Heart left ventricle (tissue), 16 donors: Measurements from ENCODE around the gene TMEM33. TPM values are rescaled to one million over a fixed set of nuclear protein-coding genes. Genes with fewer than 3 reads are reported as not detected.

Source experiments
- ATAC-seq, 4 donors: fragments of 200-7000 bp; cut with Tn5 transposase; one replicate each; pipeline ENCODE4 v1.9.1; 2020 to 2022; ENCODE audit warnings: moderate library complexity in 4 of 4, mild to moderate bottlenecking in 3 of 4, moderate number of reproducible peaks in 1 of 4
- DNase-seq, 5 donors: peaks; one replicate each; pipeline ENCODE4 v3.0.0-alpha.2; 2020
- H3K27ac ChIP-seq, 12 donors: fragments of 200-600 bp; sonication (generic) in 4 of 12; one replicate each; pipeline versions ENCODE4 v1.5.0 to v1.8.0; 2016 to 2022; ENCODE audit warnings: mild to moderate bottlenecking in 2 of 12
- H3K27me3 ChIP-seq, 9 donors: fragments of 200-600 bp; sonication (generic) in 2 of 9; one replicate each; pipeline versions ENCODE4 v1.5.1 to v1.8.0; 2016 to 2022; ENCODE audit warnings: mild to moderate bottlenecking in 3 of 9
- H3K36me3 ChIP-seq, 9 donors: fragments of 200-600 bp; sonication (generic) in 2 of 9; one replicate each; pipeline versions ENCODE4 v1.5.0 to v1.8.0; 2018 to 2022; ENCODE audit warnings: mild to moderate bottlenecking in 2 of 9
- H3K4me1 ChIP-seq, 12 donors: fragments of 200-600 bp; sonication (generic) in 4 of 12; one replicate each; pipeline versions ENCODE4 v1.5.0 to v1.8.0; 2016 to 2022; ENCODE audit warnings: mild to moderate bottlenecking in 3 of 12
- H3K4me3 ChIP-seq, 12 donors: fragments of 200-600 bp; sonication (generic) in 4 of 12; one replicate each; pipeline versions ENCODE4 v1.5.0 to v1.8.0; 2017 to 2022; ENCODE audit warnings: mild to moderate bottlenecking in 9 of 12, moderate library complexity in 4 of 12
- H3K9me3 ChIP-seq, 12 donors: fragments of 200-600 bp; sonication (generic) in 4 of 12; one replicate each; pipeline versions ENCODE4 v1.5.0 to v1.8.0; 2016 to 2022; ENCODE audit warnings: mild to moderate bottlenecking in 1 of 12
- CTCF ChIP-seq, 12 donors: fragments of 200-600 bp; sonication (generic) in 4 of 12; IDR thresholded peaks; one replicate each; pipeline versions ENCODE4 v1.5.0 to v1.8.0; 2018 to 2022; ENCODE audit warnings: antibody characterized with exemption in 12 of 12, mild to moderate bottlenecking in 5 of 12
- POLR2A ChIP-seq, 2 donors: fragments of 450-650 bp; IDR thresholded peaks; one replicate each; pipeline ENCODE4 v1.6.1; 2017; ENCODE audit warnings: antibody characterized with exemption in 2 of 2, mild to moderate bottlenecking in 2 of 2, moderate library complexity in 2 of 2
- WGBS, 4 donors: extraction: QIAGEN DNeasy Blood & Tissue Kit in 2 of 4; methylation state at CpG; one replicate each; pipeline versions ENCODE4 v1.1.5 to v1.1.7; 2013 to 2018; 5-methylcytosine and 5-hydroxymethylcytosine counted together
- intact Hi-C, 10 donors: fragments of 100-400 bp; cut with DNase I; formaldehyde crosslinking; loops; one replicate each; pipeline versions ENCODE4 v1.11.1 to v1.14.2; 2022
- polyA plus RNA-seq, 2 donors: library from polyadenylated mRNA; stranded (reverse); fragments of 200-250 nt; gene quantifications; one replicate each; pipeline ENCODE4 v1.2.3, GENCODE V29; 2013
- total RNA-seq, 9 donors: library from RNA; depleted of rRNA in 2 of 9; stranded (reverse); fragments of >200 nt in 2 of 9; fragmentation: NEBNext Ultra II Directional in 3 of 9; extraction: Animal tissue kit (Norgen Biotek cat#: 25700) in 3 of 9; gene quantifications; one replicate each; pipeline versions ENCODE4 v1.1.0 to v1.2.4, GENCODE V29; 2016 to 2023
- donor health status: ischemic (EF 13 %, LVEDD 7.1; RV severe dilation, severe dysfunction).
- donor health status: healthy with polysubstance abuse.
- donor health status: DM: no; HTN: yes; CAD: no.
- donor health status: DM: no; HTN: no; CAD: no.
- donor health status: ischemic (EF 25% LVEDD 6.9; RV normal size, moderate dysfunction).
- donor health status: ischemic (EF 25% LVEDD 5.7; RV mildly dilated, moderate dysfunction).
- donor health status: healthy.
- donor health status: DM: yes; HTN: yes; CAD: no.
- donor health status: ischemic (EF 35%, LVEDD 5.7; RV mildly dilated, moderate dysfunction).
- donor health status: nonischemic (EF 11% LVEDD 7.7; RV severe dilation, severe dysfunction).
- donor health status: DM: yes; HTN: yes; CAD: no.
- donor health status: PGD.
- donor health status: ischemic (EF 29% LVEDD 5.4; RV normal size, mild dysfunction).
- donor health status: nonischemic (EF 23%, LVEDD 6.1; RV moderate dilation, normal function).

The TMEM33 gene
- total and polyA plus RNA-seq, 11 donors = 5.4 to 41.5 (median 26.8) TPM

- ATAC-seq (peak in 1 of 4 donors; percentile 5), DNase-seq (no peak)
- WGBS, 4 donors = 1 to 3% (median 2%) methylated on average over 12 of the region's 12 CpGs
- H3K9me3 ChIP-seq = no peaks in the 10 kb centered on the region
- peaks cover 0 to 24% (median 20%) of the 10 kb centered on the region in 9 donors for H3K36me3 ChIP-seq
- peaks cover 0 to 35% (median 19%) of the 10 kb centered on the region in 12 donors for H3K4me1 ChIP-seq
- peak overlapping the region in 10 of 12 donors; percentile 26 to 87 (median 82) for H3K27ac ChIP-seq
- intact Hi-C loops = no loop called here
- H3K4me3 ChIP-seq = peak overlapping the region; percentile 68 to 98 (median 94)
- no peak for TF ChIP-seq CTCF (IDR thresholded peaks at IDR 0.05)
- TF ChIP-seq POLR2A (IDR thresholded peaks at IDR 0.05) = no peak
- no peaks in the 10 kb centered on the region for H3K27me3 ChIP-seq
These were observed 408 bp downstream of the TMEM33 start for GRCh38 chr4:41935652-41936021.

GRCh38 chr4:41939016-41939626 lies 3.9 kb downstream of the TMEM33 start:
- no peak overlapping the region for H3K27ac ChIP-seq
- H3K9me3 ChIP-seq = no peaks in the 10 kb centered on the region
- no peak overlapping the region for H3K4me3 ChIP-seq
- intact Hi-C loops = no loop called here
- 67 to 76% (median 74%) methylated on average over 3 of the region's 3 CpGs for WGBS, 4 donors
- peaks cover 0 to 35% (median 19%) of the 10 kb centered on the region in 12 donors for H3K4me1 ChIP-seq
- no peaks in the 10 kb centered on the region for H3K27me3 ChIP-seq
- ATAC-seq = no peak
- no peak for DNase-seq
- TF ChIP-seq CTCF (IDR thresholded peaks at IDR 0.05) = no peak
- TF ChIP-seq POLR2A (IDR thresholded peaks at IDR 0.05) = no peak
- H3K36me3 ChIP-seq = peaks cover 0 to 53% (median 30%) of the 10 kb centered on the region in 9 donors

GRCh38 chr4:41940834-41941233 lies 5.6 kb downstream of the TMEM33 start:
- no peaks in the 10 kb centered on the region for H3K27me3 ChIP-seq
- peaks cover 0 to 33% (median 18%) of the 10 kb centered on the region in 12 donors for H3K4me1 ChIP-seq
- TF ChIP-seq CTCF (IDR thresholded peaks at IDR 0.05) (no peak), POLR2A (IDR thresholded peaks at IDR 0.05) (no peak)
- no peaks in the 10 kb centered on the region for H3K9me3 ChIP-seq
- no peak overlapping the region for H3K27ac ChIP-seq
- intact Hi-C loops = no loop called here
- H3K4me3 ChIP-seq = no peak overlapping the region
- H3K36me3 ChIP-seq = peaks cover 0 to 70% (median 47%) of the 10 kb centered on the region in 9 donors
- DNase-seq (no peak), ATAC-seq (no peak)

GRCh38 chr4:41943506-41943905 lies 8.3 kb downstream of the TMEM33 start:
- peaks cover 0 to 8% (median 0%) of the 10 kb centered on the region in 12 donors for H3K4me1 ChIP-seq
- no peak overlapping the region for H3K27ac ChIP-seq
- no peaks in the 10 kb centered on the region for H3K27me3 ChIP-seq
- TF ChIP-seq POLR2A (IDR thresholded peaks at IDR 0.05) (no peak), CTCF (IDR thresholded peaks at IDR 0.05) (no peak)
- DNase-seq (no peak), ATAC-seq (no peak)
- intact Hi-C loops = no loop called here
- WGBS, 4 donors = 83 to 88% (median 85%) methylated on average over 2 of the region's 2 CpGs
- H3K9me3 ChIP-seq = no peaks in the 10 kb centered on the region
- H3K4me3 ChIP-seq = no peak overlapping the region
- peaks cover 0 to 94% (median 74%) of the 10 kb centered on the region in 9 donors for H3K36me3 ChIP-seq
